ENCODE data around the gene DUSP22.
A peak's percentile ranks its signal among the peaks of the same experiment; 100 is the strongest.

Gene DUSP22

GRCh38 chr6:382883-383810 lies 90.9 kb downstream of the DUSP22 start:
- no peak for DNase-seq

GRCh38 chr6:383856-384255 lies 91.6 kb downstream of the DUSP22 start:
- DNase-seq: no peak

- DNase-seq: no peak
Measured at GRCh38 chr6:384898-385297, 92.6 kb downstream of the DUSP22 start.

GRCh38 chr6:385614-386013 lies 93.3 kb downstream of the DUSP22 start:
- no peak for DNase-seq

- no peak for DNase-seq
Measured at GRCh38 chr6:386688-387266, 94.5 kb downstream of the DUSP22 start.

- peak; percentile 44 for DNase-seq
Measured at GRCh38 chr6:387293-387741, 95.0 kb downstream of the DUSP22 start.

DNA sequence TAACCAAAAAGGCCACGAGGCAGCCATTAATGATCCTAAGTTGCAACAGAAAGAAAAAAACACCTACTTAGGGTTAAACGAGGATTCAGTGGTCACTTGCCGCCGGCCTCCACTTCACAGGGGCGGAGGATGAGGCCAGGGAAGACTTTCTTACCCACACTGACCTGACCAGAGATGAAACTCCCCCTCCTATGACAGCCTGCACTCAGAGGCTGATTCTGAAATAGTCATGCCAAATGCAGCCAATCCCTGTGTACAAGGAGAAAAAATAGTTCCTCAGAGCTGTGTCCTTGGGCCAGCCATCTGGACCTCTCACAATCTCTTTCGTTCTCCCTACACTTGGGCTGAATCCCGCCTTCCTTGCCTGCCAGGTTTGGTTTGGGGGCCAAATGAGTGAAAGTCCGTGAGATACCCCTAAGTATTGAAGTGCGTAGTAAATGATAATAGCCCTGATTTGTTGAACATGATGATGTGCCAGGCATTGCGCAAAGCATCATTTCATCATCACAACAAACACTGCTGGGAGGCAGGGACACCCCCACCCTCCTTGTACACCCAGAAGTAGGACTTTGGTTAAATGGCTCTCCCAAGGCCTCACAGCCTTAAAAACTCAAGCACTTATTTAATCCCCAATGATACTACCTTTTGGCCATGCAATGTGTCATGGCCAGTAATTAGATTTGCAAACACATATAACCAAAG lies 96.1 kb downstream of the DUSP22 start:
- peak; percentile 43 for DNase-seq

GRCh38 chr6:389143-389542 lies 96.9 kb downstream of the DUSP22 start:
- DNase-seq: no peak

GRCh38 chr6:389622-390021 lies 97.3 kb downstream of the DUSP22 start:
- DNase-seq: peak; percentile 29

DNA sequence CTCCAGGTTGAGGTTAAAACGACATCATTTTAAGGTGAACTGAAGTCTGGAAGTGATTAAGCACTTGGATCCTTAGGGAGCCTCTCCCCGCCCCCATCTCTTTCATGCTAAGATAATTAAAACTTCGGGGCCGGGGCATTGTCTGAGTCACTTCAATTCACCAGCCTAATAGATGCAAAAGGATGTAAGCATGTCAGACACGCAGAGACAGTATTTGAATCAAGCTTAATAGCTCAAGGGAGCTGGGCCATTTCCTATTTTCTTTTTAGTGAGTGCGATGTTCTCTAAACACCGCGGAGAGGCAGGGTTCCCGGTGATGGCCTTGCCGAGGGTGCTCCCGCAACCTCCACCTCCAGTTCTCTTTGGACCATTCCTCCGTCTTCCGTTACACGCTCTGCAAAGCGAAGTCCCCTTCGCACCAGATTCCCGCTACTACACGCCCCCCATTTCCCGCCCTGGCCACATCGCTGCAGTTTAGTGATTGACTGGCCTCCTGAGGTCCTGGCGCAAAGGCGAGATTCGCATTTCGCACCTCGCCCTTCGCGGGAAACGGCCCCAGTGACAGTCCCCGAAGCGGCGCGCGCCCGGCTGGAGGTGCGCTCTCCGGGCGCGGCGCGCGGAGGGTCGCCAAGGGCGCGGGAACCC lies 98.7 kb downstream of the DUSP22 start:
- DNase-seq: peak; percentile 40

DNA sequence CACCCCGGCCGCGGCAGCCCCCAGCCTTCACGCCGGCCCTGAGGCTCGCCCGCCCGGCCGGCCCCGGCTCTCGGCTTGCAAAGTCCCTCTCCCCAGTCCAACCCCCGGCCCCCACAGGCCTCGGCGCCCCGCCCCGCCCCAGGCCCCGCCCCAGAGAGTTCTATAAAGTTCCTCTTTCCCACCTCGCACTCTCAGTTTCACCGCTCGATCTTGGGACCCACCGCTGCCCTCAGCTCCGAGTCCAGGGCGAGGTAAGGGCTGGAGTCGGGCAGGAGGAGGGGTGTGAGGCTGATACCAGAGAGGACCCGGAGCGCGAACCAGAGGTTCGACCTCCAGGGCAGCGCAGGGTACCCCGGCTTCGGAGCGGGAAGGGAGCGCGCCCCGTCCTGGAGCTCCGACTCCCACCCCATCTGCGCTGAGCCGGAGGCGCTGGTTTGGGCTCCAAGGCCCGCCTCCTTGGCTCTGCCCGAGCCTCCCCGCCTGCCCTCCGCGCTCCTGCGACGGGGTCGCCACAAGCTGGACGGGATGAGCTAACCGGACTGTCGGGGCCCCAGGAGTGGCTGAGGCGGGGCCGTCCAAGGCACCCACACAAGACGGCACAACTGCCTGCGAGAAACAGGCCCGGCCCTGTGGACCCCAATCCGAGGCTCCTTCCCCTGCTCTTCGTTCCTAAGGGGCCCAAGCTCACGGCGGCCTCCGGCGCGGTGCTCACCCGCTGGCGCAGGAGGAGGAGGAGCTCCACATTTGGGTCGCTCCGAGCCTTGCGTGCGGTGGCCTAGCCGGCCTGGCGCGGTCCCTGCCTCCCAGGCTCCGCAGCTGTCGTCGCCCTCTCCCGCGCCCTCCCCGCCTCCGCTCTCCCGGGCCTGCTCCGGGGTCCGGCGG lies 99.5 kb downstream of the DUSP22 start, which contains the start of gene IRF4:
Gene IRF4 (plus strand): TSS at position 194 of the 882 bp plus-strand sequence. CDS start 1,401 bp downstream, outside the sequence.
- peak; percentile 42 for DNase-seq

DNA sequence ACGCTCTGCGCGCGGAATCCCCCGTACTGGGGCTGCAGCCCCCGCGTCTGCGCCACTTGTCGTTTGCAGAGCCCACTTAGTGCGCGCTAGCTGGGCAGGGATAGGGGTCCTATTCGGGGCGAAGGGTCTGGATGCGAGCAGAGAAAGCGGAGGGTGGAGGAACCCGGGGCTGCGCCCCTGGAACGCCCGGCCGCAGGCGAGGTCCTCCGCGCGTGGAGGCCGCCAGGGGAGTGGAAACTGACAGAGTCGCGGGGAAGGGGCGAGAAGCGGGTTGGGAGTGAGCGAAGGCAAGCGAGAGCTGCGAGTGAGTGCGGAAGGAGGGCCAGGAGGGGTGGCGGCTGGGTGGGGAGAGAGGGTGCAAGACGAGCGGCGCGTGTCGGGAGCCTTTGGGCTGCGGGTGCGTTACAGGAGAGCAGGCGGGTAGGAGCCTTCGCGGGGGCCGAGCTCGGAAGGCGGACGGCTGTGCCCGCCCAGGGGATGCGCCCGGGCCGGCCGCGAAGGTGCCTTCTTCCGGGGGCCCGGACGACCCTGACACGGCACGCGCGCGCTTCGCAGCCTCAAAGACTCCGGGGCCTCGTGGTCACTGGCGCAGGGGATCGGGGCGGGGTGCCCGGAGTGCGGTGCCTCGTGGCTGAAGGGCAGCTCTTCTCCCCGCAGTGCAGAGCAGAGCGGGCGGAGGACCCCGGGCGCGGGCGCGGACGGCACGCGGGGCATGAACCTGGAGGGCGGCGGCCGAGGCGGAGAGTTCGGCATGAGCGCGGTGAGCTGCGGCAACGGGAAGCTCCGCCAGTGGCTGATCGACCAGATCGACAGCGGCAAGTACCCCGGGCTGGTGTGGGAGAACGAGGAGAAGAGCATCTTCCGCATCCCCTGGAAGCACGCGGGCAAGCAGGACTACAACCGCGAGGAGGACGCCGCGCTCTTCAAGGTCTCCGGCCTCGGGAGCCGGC lies 100.4 kb downstream of the DUSP22 start:
- DNase-seq: peak; percentile 3

DNA sequence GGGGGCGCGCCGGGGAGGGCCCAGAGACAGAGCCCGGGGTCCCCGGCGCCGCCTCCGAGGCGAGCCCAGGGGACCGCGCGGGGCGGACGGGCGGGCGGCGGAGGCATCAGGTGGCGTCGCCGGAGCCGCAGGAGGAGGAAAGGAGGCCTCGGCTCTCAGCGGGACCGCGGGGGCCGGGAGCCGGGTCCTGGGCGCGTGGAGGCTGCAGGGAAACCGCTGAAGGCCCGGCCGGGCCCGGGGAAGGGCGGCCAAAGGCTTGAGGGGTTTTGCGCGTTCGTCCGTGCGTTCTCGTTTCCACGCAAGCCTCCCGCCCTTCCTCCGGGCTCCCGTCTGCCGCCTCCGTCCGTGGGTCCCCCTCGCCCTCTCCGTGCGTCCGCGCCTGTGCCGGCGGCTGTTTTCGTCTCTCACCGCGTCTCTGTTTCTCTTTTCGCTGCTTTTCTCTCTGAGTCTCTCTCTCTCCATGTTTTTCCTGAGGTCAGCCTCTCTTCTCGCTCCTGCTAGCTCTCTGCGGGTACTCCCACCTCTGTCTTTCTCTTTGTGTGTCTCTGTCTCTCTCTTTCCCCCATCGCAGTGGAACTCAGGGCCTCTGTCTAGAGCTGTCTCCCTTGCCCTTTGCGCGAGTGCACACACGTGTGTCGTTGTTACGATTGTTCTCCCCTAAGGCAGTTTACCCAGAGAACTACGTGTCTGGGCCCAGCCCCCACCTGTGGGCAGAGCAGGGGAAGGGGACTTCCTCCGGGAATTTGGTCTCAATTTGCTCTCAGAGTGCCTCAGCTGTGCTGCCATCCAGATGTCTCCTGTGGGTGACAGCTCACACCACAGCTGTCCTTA lies 101.3 kb downstream of the DUSP22 start:
- no peak for DNase-seq

DNA sequence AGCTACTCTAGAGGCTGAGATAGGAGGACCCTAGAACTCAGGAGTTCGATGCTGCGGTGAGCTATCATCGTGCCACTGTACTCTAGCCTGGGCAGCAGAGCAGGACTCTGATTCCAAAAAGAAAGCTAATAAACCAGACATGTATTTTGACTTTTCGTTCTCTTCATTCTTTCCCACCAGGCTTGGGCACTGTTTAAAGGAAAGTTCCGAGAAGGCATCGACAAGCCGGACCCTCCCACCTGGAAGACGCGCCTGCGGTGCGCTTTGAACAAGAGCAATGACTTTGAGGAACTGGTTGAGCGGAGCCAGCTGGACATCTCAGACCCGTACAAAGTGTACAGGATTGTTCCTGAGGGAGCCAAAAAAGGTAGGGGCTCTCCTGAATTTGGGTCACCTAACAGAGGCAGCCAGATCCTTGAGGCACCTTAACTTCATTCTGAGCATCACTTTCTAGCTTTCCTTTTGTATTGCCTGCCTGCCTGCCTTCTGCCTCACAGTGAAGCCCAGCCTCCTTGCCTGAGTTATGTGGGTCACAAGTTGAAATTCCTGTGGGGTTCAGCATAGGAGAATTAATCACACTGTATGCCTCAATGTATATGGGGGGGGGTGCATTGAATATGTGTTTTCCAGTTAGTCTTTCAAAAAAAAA lies 102.5 kb downstream of the DUSP22 start:
- DNase-seq: no peak

- DNase-seq: no peak
Measured at GRCh38 chr6:395432-396125, 103.3 kb downstream of the DUSP22 start.

DNA sequence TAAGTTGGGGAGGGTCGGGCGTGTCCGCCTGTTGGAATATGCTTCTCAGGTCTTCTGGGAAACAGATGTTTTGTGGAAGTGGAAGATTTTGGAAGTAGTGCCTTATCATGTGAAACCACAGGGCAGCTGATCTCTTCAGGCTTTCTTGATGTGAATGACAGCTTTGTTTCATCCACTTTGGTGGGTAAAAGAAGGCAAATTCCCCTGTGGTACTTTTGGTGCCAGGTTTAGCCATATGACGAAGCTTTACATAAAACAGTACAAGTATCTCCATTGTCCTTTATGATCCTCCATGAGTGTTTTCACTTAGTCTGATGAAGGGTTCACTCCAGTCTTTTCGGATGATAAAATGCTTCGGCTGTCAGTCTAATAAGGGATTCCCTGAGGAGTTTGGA lies 103.8 kb downstream of the DUSP22 start:
- DNase-seq: no peak

DNA sequence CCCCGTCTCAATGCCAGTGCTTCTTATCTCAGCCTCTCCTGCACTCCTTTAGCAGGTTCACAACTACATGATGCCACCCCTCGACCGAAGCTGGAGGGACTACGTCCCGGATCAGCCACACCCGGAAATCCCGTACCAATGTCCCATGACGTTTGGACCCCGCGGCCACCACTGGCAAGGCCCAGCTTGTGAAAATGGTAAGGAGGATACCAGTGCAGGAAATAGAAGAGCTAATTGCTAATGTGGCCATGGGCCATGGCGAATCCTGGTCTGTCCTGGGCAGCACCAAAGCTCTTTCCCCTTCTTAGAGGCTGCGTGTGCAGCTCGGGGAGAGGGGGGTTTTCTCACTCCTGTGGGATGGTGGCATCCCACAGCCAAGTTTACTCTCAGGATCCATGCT lies 104.8 kb downstream of the DUSP22 start:
- no peak for DNase-seq

GRCh38 chr6:397604-398003 lies 105.3 kb downstream of the DUSP22 start:
- DNase-seq: no peak

DNA sequence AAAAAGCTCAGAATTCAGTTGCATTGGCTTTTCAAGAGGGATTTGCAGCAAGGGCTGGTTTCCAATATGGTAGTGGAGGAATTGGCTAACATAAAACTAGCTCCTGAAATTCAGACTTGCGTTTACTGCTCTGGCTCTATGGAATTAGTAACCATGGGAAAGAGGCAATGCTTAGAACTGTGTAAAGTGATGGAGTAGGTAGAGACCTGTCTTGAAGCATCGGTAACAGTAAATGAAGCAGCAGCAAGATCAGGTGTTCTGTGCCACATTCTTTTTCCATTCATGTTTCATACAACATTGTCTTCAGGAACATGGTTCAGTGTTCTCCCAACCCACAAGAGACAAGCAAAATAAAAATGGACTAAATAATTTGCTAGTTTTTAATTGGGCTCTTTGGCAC lies 105.8 kb downstream of the DUSP22 start:
- DNase-seq: no peak
